Measurements from ENCODE around the gene UGT1A5.

- TF ChIP-seq EZH2 (IDR thresholded peaks at IDR 0.05; ENCODE audit: borderline replicate concordance, insufficient read depth, low read length, poor library complexity, severe bottlenecking) (no peak), EP300 (conservative IDR thresholded peaks at IDR 0.05; ENCODE audit: poor library complexity, severe bottlenecking) (no peak), RAD21 (conservative IDR thresholded peaks at IDR 0.05) (no peak), REST (IDR thresholded peaks at IDR 0.05; ENCODE audit: borderline replicate concordance) (no peak), POLR2AphosphoS5 (IDR thresholded peaks at IDR 0.05) (no peak), TAF1 (IDR thresholded peaks at IDR 0.05; ENCODE audit: low read depth) (no peak)
- TF ChIP-seq, protein P1, sequence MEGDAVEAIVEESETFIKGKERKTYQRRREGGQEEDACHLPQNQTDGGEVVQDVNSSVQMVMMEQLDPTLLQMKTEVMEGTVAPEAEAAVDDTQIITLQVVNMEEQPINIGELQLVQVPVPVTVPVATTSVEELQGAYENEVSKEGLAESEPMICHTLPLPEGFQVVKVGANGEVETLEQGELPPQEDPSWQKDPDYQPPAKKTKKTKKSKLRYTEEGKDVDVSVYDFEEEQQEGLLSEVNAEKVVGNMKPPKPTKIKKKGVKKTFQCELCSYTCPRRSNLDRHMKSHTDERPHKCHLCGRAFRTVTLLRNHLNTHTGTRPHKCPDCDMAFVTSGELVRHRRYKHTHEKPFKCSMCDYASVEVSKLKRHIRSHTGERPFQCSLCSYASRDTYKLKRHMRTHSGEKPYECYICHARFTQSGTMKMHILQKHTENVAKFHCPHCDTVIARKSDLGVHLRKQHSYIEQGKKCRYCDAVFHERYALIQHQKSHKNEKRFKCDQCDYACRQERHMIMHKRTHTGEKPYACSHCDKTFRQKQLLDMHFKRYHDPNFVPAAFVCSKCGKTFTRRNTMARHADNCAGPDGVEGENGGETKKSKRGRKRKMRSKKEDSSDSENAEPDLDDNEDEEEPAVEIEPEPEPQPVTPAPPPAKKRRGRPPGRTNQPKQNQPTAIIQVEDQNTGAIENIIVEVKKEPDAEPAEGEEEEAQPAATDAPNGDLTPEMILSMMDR (IDR thresholded peaks at IDR 0.05; ENCODE audit: poor library complexity, severe bottlenecking) = no peak
Observed at GRCh38 chr2:233663911-233664310, 48.8 kb upstream of the UGT1A5 start.

Data from neural cell (in vitro differentiated cells).